Measurements from ENCODE around the gene SMIM3.
"Not testable (repeated sequence)": the region's sequence is repeated elsewhere in the genome, so short reads cannot be mapped to it uniquely, and the experiment has no call there.

The SMIM3 gene

GRCh38 chr5:150765799-150766169 lies 12.8 kb upstream of the SMIM3 start:
- DNase-seq: no peak

- no peak for DNase-seq
These were observed 12.3 kb upstream of the SMIM3 start for GRCh38 chr5:150766251-150766650.

GRCh38 chr5:150771034-150771795 lies 7.3 kb upstream of the SMIM3 start:
- no peak for DNase-seq

- no peak for DNase-seq
These were observed 4.4 kb upstream of the SMIM3 start for GRCh38 chr5:150774145-150774544.

- no peak for DNase-seq
These were observed 872 bp upstream of the SMIM3 start for GRCh38 chr5:150777685-150778084.

- DNase-seq: no peak
These were observed 455 bp upstream of the SMIM3 start for GRCh38 chr5:150778088-150778516.

GRCh38 chr5:150779397-150780186 lies 1.0 kb downstream of the SMIM3 start:
- DNase-seq: no peak

- no peak for DNase-seq
These were observed 1.7 kb downstream of the SMIM3 start for GRCh38 chr5:150780187-150780692.

GRCh38 chr5:150780816-150781221 lies 2.3 kb downstream of the SMIM3 start:
- DNase-seq: no peak

- DNase-seq: no peak
These were observed 3.4 kb downstream of the SMIM3 start for GRCh38 chr5:150781706-150782614.

GRCh38 chr5:150782850-150783249 lies 4.3 kb downstream of the SMIM3 start:
- DNase-seq: no peak

GRCh38 chr5:150783422-150783928 lies 4.9 kb downstream of the SMIM3 start:
- DNase-seq: no peak

GRCh38 chr5:150785950-150786349 lies 7.4 kb downstream of the SMIM3 start:
- DNase-seq: no peak

- DNase-seq: no peak
These were observed 8.3 kb downstream of the SMIM3 start for GRCh38 chr5:150786876-150787275.

- DNase-seq: no peak
These were observed 9.1 kb downstream of the SMIM3 start for GRCh38 chr5:150787656-150788055.

- DNase-seq: no peak
These were observed 10.4 kb downstream of the SMIM3 start for GRCh38 chr5:150788977-150789376.

GRCh38 chr5:150789450-150789849 lies 10.9 kb downstream of the SMIM3 start:
- no peak for DNase-seq

GRCh38 chr5:150789943-150790611 lies 11.5 kb downstream of the SMIM3 start:
- DNase-seq: no peak

- no peak for DNase-seq
These were observed 13.0 kb downstream of the SMIM3 start for GRCh38 chr5:150791536-150791935.

GRCh38 chr5:150793423-150793888 lies 14.9 kb downstream of the SMIM3 start:
- DNase-seq: not testable (repeated sequence)

- no peak for DNase-seq
These were observed 16.4 kb downstream of the SMIM3 start for GRCh38 chr5:150794927-150795326.

GRCh38 chr5:150797384-150797783 lies 18.8 kb downstream of the SMIM3 start:
- DNase-seq: no peak
